ENCODE data around the gene PLPP3. TPM values are rescaled to one million over a fixed set of nuclear protein-coding genes. Genes with fewer than 3 reads are reported as not detected.

PLPP3 gene
- total and polyA plus RNA-seq, 9 of the 15 experiments (the other 6 are each of a cell fraction or from before 2014, with no cell fraction given): 0.07 to 0.54 (median 0.20) TPM

DNA sequence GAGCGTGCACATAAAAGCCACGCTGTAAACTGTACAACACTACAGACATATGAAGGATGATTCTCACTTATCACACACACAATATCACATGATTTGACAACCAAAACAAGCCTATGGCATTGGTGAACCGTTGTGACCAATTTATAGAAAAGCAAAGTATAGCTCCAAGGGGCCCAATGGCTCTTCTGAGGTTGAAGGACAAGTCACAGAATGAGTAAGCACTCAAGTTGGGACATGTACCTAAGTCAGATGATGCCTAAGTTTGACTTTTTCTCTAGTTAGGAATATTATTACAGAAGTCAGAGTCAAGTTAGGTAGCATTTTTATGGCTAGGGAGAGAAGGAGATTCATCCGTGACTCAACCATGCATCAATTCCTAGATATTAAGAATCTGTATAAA lies 45.7 kb downstream of the PLPP3 start (continued):
- TF ChIP-seq, protein P1, sequence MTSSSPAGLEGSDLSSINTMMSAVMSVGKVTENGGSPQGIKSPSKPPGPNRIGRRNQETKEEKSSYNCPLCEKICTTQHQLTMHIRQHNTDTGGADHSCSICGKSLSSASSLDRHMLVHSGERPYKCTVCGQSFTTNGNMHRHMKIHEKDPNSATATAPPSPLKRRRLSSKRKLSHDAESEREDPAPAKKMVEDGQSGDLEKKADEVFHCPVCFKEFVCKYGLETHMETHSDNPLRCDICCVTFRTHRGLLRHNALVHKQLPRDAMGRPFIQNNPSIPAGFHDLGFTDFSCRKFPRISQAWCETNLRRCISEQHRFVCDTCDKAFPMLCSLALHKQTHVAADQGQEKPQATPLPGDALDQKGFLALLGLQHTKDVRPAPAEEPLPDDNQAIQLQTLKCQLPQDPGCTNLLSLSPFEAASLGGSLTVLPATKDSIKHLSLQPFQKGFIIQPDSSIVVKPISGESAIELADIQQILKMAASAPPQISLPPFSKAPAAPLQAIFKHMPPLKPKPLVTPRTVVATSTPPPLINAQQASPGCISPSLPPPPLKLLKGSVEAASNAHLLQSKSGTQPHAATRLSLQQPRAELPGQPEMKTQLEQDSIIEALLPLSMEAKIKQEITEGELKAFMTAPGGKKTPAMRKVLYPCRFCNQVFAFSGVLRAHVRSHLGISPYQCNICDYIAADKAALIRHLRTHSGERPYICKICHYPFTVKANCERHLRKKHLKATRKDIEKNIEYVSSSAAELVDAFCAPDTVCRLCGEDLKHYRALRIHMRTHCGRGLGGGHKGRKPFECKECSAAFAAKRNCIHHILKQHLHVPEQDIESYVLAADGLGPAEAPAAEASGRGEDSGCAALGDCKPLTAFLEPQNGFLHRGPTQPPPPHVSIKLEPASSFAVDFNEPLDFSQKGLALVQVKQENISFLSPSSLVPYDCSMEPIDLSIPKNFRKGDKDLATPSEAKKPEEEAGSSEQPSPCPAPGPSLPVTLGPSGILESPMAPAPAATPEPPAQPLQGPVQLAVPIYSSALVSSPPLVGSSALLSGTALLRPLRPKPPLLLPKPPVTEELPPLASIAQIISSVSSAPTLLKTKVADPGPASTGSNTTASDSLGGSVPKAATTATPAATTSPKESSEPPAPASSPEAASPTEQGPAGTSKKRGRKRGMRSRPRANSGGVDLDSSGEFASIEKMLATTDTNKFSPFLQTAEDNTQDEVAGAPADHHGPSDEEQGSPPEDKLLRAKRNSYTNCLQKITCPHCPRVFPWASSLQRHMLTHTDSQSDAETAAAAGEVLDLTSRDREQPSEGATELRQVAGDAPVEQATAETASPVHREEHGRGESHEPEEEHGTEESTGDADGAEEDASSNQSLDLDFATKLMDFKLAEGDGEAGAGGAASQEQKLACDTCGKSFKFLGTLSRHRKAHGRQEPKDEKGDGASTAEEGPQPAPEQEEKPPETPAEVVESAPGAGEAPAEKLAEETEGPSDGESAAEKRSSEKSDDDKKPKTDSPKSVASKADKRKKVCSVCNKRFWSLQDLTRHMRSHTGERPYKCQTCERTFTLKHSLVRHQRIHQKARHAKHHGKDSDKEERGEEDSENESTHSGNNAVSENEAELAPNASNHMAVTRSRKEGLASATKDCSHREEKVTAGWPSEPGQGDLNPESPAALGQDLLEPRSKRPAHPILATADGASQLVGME (CRISPR knock-in tag; IDR thresholded peaks at IDR 0.05): no peak
- TF ChIP-seq, protein P2, sequence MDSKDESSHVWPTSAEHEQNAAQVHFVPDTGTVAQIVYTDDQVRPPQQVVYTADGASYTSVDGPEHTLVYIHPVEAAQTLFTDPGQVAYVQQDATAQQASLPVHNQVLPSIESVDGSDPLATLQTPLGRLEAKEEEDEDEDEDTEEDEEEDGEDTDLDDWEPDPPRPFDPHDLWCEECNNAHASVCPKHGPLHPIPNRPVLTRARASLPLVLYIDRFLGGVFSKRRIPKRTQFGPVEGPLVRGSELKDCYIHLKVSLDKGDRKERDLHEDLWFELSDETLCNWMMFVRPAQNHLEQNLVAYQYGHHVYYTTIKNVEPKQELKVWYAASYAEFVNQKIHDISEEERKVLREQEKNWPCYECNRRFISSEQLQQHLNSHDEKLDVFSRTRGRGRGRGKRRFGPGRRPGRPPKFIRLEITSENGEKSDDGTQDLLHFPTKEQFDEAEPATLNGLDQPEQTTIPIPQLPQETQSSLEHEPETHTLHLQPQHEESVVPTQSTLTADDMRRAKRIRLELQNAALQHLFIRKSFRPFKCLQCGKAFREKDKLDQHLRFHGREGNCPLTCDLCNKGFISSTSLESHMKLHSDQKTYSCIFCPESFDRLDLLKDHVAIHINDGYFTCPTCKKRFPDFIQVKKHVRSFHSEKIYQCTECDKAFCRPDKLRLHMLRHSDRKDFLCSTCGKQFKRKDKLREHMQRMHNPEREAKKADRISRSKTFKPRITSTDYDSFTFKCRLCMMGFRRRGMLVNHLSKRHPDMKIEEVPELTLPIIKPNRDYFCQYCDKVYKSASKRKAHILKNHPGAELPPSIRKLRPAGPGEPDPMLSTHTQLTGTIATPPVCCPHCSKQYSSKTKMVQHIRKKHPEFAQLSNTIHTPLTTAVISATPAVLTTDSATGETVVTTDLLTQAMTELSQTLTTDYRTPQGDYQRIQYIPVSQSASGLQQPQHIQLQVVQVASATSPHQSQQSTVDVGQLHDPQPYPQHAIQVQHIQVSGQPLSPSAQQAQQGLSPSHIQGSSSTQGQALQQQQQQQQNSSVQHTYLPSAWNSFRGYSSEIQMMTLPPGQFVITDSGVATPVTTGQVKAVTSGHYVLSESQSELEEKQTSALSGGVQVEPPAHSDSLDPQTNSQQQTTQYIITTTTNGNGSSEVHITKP (IDR thresholded peaks at IDR 0.05; ENCODE audit: partially characterized antibody): no peak
- TF ChIP-seq ZNF644 (tag; IDR thresholded peaks at IDR 0.05; ENCODE audit: low read depth) (no peak), ZSCAN32 (CRISPR knock-in tag; IDR thresholded peaks at IDR 0.05) (no peak), XRCC3 (IDR thresholded peaks at IDR 0.05) (no peak)
